ENCODE data around the gene CTNNA3. TPM values are rescaled to one million over a fixed set of nuclear protein-coding genes. Genes with fewer than 3 reads are reported as not detected.

The CTNNA3 gene
- total and polyA plus RNA-seq, 4 donors, result under 0.01 to 39.8 (median 0.09) TPM

DNA sequence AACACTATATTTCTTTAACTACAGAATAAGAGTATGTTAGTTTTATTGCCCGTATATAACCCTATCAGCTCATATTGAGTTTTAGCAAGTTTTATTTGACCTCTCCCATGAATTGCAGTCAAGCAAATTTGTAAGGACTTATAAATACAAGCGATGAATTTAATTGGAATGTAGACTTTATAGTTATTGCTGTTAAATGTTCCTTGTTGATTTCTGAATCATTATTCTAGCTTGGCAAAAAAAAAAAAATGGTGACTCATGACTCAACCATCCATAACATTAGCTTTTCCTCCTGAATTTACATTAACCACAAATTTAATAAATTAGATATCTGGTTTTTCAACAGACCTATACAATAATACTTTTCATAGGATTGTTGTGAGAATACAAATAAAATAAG lies 1104.1 kb downstream of the CTNNA3 start:
- TF ChIP-seq, protein P1, sequence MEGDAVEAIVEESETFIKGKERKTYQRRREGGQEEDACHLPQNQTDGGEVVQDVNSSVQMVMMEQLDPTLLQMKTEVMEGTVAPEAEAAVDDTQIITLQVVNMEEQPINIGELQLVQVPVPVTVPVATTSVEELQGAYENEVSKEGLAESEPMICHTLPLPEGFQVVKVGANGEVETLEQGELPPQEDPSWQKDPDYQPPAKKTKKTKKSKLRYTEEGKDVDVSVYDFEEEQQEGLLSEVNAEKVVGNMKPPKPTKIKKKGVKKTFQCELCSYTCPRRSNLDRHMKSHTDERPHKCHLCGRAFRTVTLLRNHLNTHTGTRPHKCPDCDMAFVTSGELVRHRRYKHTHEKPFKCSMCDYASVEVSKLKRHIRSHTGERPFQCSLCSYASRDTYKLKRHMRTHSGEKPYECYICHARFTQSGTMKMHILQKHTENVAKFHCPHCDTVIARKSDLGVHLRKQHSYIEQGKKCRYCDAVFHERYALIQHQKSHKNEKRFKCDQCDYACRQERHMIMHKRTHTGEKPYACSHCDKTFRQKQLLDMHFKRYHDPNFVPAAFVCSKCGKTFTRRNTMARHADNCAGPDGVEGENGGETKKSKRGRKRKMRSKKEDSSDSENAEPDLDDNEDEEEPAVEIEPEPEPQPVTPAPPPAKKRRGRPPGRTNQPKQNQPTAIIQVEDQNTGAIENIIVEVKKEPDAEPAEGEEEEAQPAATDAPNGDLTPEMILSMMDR (IDR thresholded peaks at IDR 0.05; ENCODE audit: control extremely low read depth, extremely low read depth), result no peak
- no peak for ATAC-seq (ENCODE audit: insufficient read depth, low FRiP score)
- Histone ChIP-seq H3K27ac (ENCODE audit: low read depth in 1 of 2, low read length in 1 of 2) (no peak overlapping the region), H3K9ac (ENCODE audit: insufficient read depth in 1 of 2, low read length in 2 of 2) (no peak overlapping the region), H3K36me3 (ENCODE audit: control insufficient read depth in 4 of 4, insufficient read depth in 4 of 4, low read length in 4 of 4) (no peaks in the 10 kb centered on the region), H3K27me3 (ENCODE audit: control insufficient read depth in 3 of 3, insufficient read depth in 3 of 3, low read length in 2 of 3) (no peaks in the 10 kb centered on the region), H3K4me1 (ENCODE audit: control insufficient read depth in 5 of 5, insufficient read depth in 5 of 5, low read length in 5 of 5) (peaks cover 0 to 3% (median 0%) of the 10 kb centered on the region in 5 donors), H3K4me3 (no peak overlapping the region), H3K9me3 (ENCODE audit: control insufficient read depth in 4 of 4, insufficient read depth in 3 of 4, low read length in 3 of 4) (peaks cover 0 to 12% (median 0%) of the 10 kb centered on the region in 4 donors)
- no peak for DNase-seq
- 92 to 94% methylated on average over 2 of the region's 2 CpGs for WGBS, 2 donors

DNA sequence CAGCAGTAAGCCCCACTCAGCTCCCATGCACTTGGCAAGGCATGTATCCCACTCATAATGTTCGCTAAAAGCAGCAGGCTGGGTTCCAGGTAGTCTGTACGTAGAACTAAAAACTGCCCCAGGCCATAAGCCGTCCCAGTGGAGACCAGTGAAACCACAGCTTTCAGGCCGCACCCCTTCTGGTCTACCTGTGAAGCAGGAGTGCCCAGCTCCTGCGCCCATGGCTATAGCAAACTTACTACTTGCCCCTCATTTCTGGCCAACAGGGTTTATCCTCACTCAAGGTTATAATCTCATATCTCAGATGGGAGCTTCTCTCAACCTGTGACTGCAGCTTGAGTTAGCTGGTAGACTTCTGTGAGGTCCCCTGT lies 1108.3 kb downstream of the CTNNA3 start:
- Histone ChIP-seq H3K27me3 (ENCODE audit: control insufficient read depth in 3 of 3, insufficient read depth in 3 of 3, low read length in 2 of 3) (no peaks in the 10 kb centered on the region), H3K36me3 (ENCODE audit: control insufficient read depth in 4 of 4, insufficient read depth in 4 of 4, low read length in 4 of 4) (no peaks in the 10 kb centered on the region), H3K27ac (ENCODE audit: low read depth in 1 of 2, low read length in 1 of 2) (no peak overlapping the region), H3K4me3 (no peak overlapping the region), H3K4me1 (ENCODE audit: control insufficient read depth in 5 of 5, insufficient read depth in 5 of 5, low read length in 5 of 5) (peaks cover 0 to 3% (median 0%) of the 10 kb centered on the region in 5 donors), H3K9me3 (ENCODE audit: control insufficient read depth in 4 of 4, insufficient read depth in 3 of 4, low read length in 3 of 4) (peaks cover 0 to 10% (median 0%) of the 10 kb centered on the region in 4 donors), H3K9ac (ENCODE audit: insufficient read depth in 1 of 2, low read length in 2 of 2) (no peak overlapping the region)
- DNase-seq (no peak), ATAC-seq (ENCODE audit: insufficient read depth, low FRiP score) (no peak)
- TF ChIP-seq, protein P1 (IDR thresholded peaks at IDR 0.05; ENCODE audit: control extremely low read depth, extremely low read depth), result no peak
- 81 to 90% methylated on average over 5 of the region's 5 CpGs for WGBS, 2 donors

DNA sequence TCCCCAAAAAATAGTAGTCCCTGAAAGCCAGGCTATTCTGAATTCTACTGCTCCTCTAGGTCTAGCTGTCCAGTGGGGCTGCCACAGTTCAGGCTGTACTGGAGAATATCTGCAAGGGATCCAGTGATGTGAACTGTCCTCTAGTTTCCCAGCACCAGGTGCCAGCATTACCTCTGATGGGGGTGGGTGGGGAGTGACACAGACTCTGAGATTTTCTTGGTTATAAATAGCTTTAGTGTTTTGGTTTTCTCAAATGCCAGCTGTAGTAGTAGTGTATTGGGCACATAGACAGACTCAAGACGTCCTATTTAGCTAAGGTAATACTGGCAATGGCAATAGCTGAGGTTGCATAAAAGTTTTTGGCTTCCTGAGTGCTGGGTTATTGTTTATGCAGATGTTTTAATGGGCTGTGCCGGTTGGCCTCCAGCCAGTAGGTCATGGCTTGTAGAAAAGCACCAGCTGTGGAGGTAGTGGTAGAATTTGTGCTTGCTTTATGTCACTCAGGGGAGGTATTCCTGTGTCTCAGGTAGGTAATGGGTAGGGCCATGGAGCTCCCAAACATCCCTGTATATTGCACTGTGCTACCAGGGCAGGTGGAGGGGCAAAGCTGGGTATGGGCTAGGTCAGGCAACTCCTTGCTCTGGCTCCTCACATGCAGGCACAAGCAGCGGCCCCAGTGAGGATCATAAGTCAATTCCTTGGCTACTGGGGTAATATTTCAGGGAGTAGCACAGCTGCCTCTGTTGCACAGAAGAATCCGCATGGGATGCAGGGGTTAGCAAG lies 1108.9 kb downstream of the CTNNA3 start:
- TF ChIP-seq, protein P1 (IDR thresholded peaks at IDR 0.05; ENCODE audit: control extremely low read depth, extremely low read depth), result no peak
- H3K4me3 ChIP-seq, result no peak overlapping the region
- H3K4me1 ChIP-seq (ENCODE audit: control insufficient read depth in 5 of 5, insufficient read depth in 5 of 5, low read length in 5 of 5), result peaks cover 0 to 3% (median 0%) of the 10 kb centered on the region in 5 donors
- peaks cover 0 to 10% (median 0%) of the 10 kb centered on the region in 4 donors for H3K9me3 ChIP-seq (ENCODE audit: control insufficient read depth in 4 of 4, insufficient read depth in 3 of 4, low read length in 3 of 4)
- WGBS, 2 donors, result 76 to 82% methylated on average over 4 of the region's 4 CpGs
- H3K9ac ChIP-seq (ENCODE audit: insufficient read depth in 1 of 2, low read length in 2 of 2), result no peak overlapping the region
- DNase-seq (peak in 2 of 3 donors; percentile 2 to 12), ATAC-seq (ENCODE audit: insufficient read depth, low FRiP score) (no peak)
- H3K27ac ChIP-seq (ENCODE audit: low read depth in 1 of 2, low read length in 1 of 2), result no peak overlapping the region
- no peaks in the 10 kb centered on the region for H3K27me3 ChIP-seq (ENCODE audit: control insufficient read depth in 3 of 3, insufficient read depth in 3 of 3, low read length in 2 of 3)
- H3K36me3 ChIP-seq (ENCODE audit: control insufficient read depth in 4 of 4, insufficient read depth in 4 of 4, low read length in 4 of 4), result no peaks in the 10 kb centered on the region
